COLO829 (cell line): ENCODE results near the gene CTAG2.
"Not testable (repeated sequence)": the region's sequence is repeated elsewhere in the genome, so short reads cannot be mapped to it uniquely, and the experiment has no call there.

Source experiments
- DNase-seq: peaks from one replicate; pipeline ENCODE4 v3.0.0; 2012; ENCODE audit warnings: low spot score

CTAG2 gene

DNA sequence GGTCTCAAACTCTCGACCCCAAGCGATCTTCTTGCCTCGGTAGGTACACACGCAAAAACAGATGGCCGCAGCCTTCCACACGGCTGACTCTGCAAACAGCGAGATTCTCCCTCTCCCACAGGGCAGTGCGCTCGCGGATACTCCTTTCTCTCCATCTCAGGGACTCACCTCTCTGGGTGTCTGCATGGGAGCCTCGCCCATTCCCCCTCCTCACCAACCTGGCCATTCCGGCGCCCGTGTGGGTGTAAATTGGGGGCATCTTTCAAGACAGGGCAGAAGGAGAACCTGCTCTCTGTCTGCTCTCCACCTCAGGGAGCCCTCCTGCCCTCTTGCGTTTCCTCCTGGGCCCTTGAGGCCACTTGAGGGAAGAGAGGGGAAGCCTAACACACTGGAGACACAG lies 4.4 kb downstream of the CTAG2 start:
- no peak for DNase-seq

DNA sequence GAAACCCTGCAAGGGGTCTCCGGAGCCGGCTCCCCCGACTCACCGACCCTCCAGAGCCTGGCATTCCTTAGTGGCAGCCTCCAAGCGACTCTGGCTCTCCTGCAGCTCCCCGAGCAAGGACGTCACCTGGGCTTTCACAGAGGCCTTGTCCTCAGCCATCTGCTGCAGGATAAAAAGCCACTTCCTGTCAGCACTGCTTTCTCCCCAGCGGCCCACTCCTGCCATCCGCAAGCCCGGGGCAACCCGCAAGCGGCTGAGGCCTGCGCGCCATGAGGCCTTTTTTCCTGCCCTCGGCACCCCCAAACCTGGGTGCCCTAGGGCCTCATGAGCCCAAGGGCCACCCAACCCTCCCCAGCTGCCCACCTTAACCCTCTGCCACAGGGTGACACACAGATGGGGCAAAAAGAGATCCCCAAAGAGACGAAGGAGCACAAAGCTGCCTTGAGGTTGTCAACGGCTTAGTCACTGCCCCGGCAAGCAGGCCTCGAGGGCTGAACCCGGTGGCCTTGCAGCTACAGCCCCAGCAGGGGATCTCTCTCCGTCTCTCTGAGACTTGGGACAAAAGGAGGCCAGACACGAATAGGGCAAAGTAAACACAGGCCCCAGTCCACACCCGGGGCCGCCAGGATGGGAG lies 7.5 kb downstream of the CTAG2 start:
- DNase-seq, result not testable (repeated sequence)

DNA sequence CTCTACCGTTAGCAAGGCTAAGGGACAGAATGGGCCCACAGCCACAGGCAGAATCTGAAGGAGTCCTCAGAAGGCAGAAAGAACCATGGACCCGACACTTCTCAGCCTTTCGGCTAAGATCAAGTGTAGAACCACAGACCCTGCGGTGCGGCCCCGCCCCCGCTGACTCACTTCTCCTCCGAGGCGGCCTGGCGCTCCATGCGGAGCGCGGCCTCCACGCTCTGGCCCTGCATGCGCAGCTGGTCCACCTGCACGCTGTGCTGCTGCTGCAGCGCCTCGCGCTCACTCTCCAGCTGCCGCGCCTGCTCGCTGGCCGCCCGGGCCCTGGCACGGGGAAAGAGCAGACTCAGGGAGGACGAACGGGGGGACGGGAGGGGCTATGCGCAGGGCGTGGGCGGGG lies 9.7 kb downstream of the CTAG2 start:
- not testable (repeated sequence) for DNase-seq

DNA sequence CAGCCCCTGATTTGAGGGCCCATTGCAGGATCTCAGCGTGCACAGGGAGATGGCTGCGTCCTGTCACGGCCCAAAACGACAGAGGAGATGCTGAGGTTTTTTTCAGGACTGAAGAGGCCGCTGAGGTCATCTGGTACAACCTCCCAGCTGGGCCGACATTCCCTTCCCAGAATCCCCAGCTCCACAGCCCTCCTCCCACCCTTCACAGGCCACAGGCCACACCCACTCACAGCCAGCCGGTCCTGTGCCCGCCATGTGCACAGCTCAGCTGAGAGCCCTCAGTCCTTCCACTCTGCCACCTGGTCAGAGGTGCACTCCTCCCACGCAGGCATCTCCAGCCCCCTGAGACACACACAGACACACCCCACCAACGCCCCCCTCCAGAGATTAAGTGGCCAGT lies 11.6 kb downstream of the CTAG2 start:
- not testable (repeated sequence) for DNase-seq

DNA sequence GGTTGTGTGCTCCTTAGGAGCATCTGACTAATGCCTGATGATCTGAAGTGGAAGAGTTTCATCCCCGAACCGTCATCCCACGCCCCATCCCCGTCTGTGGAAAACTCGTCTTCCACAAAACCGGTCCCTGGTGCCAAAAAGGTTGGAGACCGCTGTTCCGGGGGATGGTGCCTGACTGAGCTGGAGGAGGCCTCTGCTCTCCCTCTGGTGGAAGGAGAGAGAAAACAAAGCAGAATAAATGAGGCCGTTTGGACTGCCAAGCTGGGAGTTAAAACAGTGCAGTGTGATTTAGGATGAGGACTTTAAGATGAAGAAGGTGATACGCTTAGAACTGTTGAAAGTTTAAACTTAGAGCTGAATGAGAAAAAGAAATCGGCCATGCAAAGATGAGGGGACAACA lies 19.7 kb downstream of the CTAG2 start:
- DNase-seq, result not testable (repeated sequence)

DNA sequence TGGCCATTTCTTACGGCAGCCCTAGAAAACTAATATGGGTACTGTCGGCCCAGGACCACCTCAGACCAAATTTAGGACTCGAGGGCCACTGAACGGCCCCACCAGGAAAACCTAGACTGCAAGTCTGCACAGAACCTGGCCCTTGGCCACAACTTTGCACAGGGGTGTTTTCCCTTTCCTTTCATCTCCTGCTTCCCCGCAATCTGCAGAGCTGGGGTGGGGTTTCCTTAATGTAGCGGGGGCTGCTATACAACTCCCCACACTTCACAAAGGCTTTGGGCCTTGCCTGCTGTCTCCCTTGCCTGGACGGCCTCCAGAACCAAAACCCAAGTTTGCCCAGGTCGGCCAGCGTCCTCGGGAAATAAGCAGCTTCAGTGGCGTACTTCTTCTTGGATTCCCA lies 22.4 kb downstream of the CTAG2 start:
- DNase-seq, result not testable (repeated sequence)

DNA sequence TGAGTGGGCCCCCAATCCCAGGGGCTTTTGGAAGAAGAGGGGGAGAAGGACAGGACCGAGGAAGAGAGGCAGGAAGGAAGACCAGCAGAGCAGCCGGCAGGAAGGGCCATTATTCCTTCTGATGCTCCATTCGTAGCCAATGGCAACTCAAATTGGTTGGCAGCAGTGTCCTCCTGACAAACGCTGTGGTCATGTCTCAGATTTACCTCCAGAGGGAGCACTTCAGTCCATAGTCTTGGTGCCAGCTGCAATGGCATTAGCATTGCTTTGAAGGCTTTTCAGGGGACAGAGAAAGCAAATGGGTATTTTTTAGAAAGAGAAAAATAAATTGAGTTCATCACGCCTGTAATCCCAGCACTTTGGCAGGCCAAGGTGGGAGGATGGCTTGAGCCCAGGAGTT lies 24.4 kb downstream of the CTAG2 start:
- DNase-seq, result not testable (repeated sequence)

DNA sequence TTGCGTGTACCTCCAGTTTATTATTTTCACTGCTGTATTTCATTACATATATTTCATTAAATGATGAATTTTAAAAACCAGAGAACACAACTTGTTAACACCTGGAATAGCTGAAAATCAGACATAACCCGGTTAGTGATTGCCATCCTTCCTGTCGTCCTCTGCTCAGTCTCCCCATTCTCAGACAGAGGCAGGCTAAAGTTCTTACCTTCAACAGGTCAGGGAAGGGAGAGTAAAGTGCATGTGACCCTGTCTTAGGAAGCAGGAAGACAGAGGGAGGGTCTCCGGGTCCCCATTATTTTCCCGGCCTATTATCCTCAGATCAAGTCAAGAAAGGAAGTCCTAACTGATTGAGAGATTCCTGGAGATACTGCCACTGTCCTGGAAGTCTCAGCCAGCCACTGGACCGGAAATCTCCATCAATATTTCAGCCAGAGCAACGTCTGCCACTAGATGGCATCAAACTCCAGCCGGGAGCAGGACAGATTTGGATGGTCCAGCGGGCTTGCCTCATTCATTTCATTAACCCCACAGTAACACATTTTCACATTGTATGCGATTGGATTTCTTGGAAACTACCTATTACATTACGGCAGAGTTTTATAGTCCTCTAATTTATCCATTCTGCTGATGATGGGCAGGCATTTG lies 32.5 kb downstream of the CTAG2 start:
- DNase-seq, result not testable (repeated sequence)

DNA sequence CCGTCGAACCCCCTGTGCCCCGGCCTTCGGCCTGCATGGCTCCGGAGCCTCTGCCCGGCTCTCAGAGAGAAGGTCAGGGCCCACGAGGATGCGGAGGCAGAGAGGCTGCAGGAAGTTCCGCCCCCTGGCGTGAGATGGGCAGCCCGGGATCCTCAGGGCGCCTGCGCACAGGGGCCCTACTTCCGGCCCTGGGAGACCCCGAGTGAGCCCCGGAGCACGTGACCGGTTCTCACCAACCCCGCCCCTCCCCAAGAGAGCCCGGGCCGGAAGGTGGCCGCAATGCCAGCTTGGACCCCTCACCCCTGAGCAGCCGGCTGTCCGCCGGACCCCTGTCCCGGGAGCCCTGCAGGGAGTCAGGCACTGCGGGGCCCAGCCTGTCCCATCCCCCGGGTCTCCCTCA lies 34.2 kb downstream of the CTAG2 start, which contains the start of gene CTAG1B:
TSS of gene CTAG1B (minus strand) at position 101 of the 400 bp plus-strand sequence. CDS start at position 37, 64 bp downstream.
- DNase-seq, result not testable (repeated sequence)

DNA sequence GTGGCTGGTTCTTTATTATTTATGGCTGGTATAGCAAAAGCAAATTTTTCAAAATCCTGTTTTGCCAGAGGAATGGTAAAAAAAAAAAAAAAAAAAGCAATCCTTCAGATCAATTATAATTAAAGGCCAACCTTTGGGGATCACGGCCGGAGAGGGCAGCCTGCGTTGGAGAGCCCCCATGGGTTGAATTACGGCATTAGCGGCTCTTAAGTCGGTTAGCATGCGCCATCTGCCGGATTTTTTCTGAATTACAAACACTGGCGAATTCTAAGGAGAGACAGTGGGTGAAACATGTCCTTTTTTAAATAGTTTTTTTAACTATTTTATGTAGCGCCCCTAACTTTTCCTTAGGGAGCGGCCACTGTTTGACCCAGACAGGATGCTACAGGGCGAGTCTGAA lies 39.8 kb downstream of the CTAG2 start:
- DNase-seq, result not testable (repeated sequence)

DNA sequence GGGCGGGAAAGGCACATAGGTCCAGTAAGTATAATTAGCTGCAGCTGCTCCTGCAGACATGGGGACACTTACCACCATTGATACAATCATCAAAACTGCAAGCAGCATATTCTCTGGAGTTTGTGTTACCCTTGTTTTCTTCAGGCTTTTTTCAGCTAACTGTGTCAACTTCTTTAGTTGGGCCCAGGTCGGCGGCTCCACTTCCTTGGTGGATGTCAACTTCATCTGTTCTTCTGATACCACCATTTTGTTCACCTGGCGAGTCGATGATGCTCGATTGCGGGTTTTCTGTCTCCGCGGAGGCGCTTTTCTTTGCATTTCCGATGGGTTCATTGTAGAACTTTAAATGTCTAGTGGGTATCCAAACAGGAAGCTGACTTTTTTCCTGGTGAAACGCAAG lies 42.2 kb downstream of the CTAG2 start:
- not testable (repeated sequence) for DNase-seq

DNA sequence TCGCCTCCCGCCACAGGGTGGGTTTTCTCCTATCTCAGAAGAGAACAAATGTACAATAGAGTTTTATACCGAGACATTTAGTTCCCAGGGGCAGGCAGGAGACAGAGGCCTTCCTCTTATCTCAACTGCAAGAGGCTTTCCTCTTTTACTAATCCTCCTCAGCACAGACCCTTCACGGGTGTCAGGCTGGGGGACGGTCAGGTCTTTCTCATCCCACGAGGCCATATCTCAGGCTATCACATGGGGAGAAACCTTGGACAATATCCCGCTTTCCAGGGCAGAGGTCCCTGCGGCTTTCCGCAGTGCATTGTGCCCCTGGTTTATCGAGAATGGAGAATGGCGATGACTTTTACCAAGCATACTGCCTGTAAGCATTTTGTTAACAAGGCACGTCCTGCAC lies 44.6 kb downstream of the CTAG2 start:
- not testable (repeated sequence) for DNase-seq

DNA sequence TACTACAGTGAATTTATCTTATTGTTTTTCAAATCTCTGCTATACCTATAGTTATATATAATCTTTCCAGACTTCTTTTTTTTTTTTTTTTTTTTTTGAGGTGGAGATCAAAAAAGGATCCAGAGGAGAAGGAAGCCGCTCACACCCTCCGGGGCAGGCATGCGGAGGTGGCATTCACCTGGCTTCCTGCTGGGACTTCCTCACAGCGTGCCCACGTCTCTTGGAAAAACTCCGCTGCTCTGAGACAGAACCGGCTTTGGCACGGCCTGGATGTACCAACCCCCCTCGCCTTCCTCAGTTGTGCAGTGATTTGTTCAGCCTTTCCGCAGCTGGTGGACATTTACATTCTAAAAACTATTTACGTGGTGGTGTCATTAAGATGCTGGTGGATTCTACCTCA lies 45.4 kb downstream of the CTAG2 start:
- not testable (repeated sequence) for DNase-seq

DNA sequence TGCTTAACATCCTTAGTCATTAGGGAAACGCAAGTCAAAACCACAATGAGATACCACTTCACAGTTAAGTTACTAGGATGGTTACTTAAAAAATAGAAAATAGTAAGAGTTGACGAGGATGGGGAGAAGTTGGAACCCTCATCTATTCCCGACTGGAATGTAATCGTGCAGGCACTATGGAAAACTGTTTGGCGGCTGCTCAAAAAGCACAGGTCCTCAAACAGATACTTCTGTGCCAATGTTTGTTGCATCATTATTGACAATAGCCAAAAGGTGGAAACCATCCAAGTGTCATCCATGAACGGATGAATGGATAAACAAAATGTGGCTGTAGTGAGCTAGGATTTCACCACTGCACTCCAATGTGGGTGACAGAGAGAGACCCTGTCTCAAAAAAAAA lies 46.0 kb downstream of the CTAG2 start:
- no peak for DNase-seq

DNA sequence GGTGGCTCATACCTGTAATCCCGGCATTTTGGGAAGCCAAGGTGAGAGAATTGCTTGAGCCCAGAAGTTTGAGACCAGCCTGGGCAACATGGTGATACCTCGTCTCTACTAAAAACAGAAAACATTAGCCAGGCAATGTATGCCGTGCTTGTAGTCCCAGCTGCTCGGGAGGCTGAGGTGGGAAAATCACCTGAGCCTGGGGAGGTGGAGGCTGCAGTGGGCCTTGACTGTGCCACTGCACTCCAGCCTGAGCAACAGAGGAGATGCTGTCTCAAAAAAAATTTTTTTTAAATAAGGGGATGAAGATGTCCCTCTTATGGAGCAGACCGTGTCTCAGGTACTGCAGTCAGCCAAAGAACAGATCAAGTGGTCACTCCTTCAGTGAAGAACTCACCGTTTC lies 47.8 kb downstream of the CTAG2 start:
- DNase-seq, result no peak

DNA sequence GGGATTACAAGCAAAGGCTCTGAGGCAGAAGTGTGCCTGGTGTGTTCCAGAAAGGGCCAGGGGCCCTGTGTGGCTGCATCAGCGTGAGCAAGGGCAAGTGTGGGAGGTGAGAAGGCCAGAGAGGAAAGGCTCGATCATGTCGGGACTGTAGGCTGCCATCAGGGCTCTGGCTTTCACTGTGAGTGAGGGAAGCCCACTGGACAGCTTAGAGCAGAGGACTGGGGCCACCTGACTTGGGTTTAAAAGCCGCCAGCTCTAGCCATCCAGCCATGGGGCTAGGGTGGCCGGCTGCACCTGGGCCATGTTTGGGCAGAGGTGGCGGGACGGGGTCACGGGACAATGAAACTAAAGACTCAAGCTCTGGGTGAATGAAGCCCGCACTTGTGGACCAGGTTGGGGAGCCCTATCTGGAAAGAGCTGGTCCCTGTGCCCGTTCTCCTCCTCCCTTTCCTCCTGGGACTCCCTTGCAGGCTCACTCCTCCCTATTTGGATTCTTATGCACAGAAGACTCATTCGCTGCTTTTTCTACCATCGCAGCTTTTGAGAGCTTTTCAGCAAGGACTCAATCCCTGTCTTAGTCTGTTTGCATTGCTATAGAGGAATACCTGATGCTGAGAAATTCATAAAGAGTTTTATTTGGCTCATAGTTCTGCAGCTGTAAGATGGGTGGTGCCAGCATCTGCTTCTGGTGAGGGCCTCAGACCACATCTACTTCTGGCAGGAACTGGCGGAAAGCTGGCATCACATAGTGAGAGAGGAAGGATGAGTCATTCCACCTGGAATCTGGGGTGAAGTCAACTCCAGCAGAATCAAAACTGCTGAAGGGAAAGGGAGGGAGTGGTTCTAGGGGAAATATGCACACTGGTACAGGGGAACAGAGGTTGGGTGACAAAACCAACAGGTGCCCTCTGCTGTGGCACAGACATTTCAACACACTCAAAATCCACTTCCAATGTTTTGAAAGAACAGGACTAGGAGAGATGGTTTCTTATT lies 49.6 kb downstream of the CTAG2 start:
- no peak for DNase-seq

DNA sequence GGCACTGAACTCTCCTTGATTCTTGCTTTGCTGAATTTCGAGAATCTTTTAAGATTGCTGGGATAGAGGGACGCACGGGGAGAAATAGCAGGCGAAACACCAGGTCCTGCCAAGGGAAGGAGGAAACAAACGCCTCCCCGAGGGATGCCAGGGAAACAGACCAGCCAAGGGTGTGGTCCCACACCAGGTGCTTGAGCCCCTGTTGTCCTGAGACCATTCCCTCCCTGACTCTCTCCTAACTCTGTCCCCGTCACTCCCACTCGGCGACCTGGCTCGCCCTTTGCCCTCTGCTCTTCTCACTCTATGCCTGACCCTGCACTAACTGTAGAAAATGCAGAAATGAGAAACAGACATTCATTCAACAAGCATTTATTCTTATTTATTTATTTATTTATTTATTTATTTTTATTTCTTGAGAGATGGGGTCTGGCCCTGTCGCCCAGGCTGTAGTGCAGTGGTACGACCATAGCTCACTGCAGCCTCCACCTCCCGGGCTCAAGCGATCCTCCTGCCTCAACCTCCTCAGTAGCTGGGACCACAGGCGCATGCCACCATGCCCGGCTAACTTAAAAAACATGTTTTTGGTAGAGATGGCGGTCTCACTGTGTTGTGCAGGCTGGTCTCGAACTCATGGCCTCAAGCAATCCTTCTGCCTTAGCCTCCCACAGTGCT lies 50.5 kb downstream of the CTAG2 start:
- DNase-seq, result no peak

DNA sequence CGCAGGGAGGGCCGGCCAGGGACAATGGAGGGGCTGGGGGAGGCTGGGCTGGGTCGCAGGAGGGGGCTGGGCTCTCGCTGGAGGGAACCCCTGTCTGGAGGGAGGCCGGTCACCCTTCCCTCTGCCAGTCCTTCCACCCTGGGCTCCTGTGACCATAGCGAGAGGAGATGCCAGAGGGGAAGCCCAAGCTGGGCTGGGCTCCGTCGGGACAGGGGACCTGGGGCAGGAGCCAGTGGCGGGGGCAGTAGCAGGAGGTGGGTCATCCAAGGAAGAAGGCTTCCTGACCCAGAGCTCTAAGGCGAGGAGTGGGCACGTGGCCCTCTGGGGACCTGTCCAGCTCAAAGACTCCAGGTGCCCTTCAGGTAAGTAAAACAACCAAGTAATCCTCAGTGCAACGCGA lies 51.2 kb downstream of the CTAG2 start:
- DNase-seq, result no peak
